ENCODE results near the gene ATRNL1.
"Not testable (repeated sequence)": the region's sequence is repeated elsewhere in the genome, so short reads cannot be mapped to it uniquely, and the experiment has no call there.

The ATRNL1 gene

GRCh38 chr10:115253765-115254164 lies 160.6 kb downstream of the ATRNL1 start:
- not testable (repeated sequence) for DNase-seq

DNA sequence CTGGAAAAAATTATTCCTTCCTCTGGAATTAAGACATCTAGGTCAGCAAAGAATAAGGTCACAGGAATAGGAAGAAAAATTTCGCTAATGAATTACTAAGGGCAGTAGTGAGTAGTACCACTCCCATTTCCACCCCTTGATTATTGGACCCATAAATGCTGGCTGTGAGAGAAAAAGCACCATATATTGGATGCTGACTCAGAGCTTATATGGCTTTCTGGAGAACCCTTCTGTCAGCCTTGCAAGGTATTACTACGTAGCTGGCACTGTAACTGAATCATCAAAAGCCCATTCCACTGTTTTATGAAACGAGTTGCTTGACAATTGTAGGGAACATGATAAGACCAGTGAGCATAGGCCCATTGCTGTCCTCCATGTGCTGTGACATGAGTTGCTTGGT lies 179.3 kb downstream of the ATRNL1 start:
- DNase-seq = no peak

- no peak for DNase-seq
These were observed 185.1 kb downstream of the ATRNL1 start for GRCh38 chr10:115278294-115278693.

DNA sequence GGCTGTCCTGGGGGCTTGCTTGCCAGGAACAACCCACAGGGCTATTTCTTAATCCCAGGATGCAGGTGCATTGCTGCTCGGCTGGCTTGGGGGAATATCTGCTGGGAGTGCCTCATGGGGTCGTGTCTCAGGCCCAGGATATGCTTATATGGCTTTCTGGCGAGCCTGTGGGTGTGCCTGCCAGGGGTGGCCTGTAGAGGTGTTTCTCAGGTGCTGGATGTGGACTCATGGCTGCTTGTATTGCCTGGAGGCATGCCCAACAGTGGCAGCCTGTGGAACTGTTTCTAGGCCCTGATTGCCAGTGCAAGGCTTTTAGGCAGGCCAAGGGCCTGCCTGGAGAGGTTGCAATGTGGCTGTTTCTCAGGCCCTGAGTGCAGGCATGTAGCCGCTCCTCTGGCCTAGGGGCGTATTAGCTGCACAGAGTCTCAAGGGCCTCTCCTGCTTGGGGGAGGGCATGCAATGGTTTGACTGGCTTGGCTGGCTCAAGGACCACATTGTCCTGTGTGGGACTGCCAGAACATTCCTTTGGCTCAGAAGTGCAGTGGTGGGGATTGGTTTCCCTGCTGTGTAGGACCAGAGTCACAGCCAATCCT lies 202.1 kb downstream of the ATRNL1 start:
- DNase-seq = no peak

DNA sequence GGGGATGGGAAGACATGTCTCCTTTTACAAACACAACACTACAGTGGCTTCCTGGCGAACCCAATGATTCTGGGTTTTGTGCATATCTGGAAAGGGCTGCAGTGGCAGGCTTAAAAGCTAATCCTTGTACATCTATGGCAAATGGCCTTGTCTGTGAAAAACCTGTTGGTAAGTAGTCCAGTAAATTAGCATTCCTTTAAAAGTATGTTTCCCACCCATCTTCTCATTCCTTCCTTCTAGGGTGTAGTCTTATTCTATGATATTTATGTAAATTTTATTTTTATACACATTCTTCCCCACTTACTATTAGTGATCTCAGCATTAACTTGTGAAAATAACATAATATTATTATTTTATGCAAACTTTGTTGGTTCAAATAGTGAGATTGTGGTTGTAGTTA lies 206.9 kb downstream of the ATRNL1 start:
- DNase-seq = no peak

- DNase-seq = not testable (repeated sequence)
These were observed 226.5 kb downstream of the ATRNL1 start for GRCh38 chr10:115319669-115320068.

DNA sequence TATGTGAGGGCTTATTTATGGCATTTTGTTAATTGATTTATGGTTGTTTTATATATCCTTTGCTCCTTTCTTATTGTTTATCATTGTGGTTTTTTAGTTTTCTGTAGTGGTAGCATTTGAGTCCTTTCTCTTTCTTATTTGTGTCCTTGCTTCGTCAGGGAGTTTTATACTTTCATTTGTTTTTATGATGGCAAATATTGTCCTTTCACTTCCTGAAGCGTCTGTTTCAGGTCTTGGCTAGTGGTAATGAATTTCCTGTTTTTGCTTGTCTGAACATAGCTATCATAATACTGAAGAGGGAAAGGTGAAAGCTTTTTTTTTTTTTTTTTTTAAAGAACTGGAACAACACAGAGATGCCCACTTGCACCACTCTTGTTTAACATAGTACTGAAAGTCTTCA lies 228.2 kb downstream of the ATRNL1 start:
- DNase-seq = no peak

GRCh38 chr10:115328331-115328730 lies 235.2 kb downstream of the ATRNL1 start:
- no peak for DNase-seq

DNA sequence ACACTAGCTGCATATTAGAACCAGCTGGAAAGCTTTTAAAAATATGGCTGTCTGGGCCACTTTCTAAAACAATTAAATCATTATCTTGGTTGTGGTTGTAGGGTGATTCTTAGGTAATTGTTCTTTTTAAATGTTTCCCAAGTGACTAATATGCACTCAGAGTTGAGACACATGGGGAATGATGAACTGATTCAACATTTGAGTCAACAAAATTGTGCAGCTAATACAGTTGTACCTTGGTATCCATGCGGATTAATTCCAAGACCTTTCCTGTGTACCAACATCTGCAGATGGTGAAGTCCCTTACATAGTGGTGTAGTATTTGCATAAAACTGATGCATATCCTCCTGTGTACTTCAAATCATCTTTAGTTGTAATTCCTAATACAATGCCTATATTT lies 242.2 kb downstream of the ATRNL1 start:
- DNase-seq = no peak

DNA sequence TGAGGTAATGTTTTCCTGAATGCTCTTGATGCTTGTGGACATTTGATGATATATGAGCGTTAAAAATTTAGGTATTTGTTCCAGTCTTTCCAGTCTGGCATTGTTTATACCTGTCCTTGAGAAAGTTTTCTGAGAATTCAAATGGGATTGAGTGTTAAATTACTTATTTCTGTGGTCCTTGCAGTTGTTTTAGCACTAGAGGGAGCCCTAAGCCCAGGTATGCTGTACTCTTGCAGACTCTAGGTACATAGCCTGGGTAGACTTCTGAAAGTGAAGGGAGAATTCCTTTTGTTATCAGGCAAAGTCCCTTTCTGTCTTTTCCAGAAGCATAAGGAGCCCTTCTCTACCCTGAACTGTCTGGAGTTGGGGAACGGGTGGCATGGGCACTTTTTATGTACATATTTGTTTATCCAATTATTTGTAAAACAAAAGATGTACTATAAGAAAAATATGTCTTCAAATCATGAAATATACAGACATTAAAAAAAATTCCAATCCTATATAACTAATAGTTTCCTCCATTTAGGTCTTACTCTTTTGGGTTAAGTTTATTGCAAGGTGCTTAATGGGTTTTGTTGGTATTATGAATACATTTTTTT lies 262.1 kb downstream of the ATRNL1 start:
- DNase-seq = no peak

GRCh38 chr10:115367920-115368319 lies 274.8 kb downstream of the ATRNL1 start:
- not testable (repeated sequence) for DNase-seq

- no peak for DNase-seq
These were observed 285.9 kb downstream of the ATRNL1 start for GRCh38 chr10:115379064-115379463.

DNA sequence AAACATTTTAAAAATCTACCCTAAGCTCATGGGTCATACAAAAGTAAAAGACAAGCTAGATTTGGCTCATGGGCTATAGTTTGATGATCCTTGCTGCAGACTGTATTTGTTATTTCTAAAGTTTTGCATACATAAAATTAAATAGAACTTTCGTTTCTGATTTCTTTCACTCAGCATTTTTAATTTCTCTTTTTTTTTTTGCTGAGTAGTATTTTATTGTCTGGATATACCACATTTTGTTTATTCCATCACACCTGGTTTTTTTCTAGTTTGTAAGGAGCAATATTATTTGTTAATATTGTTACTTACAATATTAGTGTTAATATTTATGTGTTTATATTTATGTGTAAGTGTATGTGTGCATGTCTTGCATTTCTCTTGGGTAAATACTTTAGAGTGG lies 291.5 kb downstream of the ATRNL1 start:
- DNase-seq = no peak

- DNase-seq = no peak
These were observed 297.4 kb downstream of the ATRNL1 start for GRCh38 chr10:115390607-115391006.

DNA sequence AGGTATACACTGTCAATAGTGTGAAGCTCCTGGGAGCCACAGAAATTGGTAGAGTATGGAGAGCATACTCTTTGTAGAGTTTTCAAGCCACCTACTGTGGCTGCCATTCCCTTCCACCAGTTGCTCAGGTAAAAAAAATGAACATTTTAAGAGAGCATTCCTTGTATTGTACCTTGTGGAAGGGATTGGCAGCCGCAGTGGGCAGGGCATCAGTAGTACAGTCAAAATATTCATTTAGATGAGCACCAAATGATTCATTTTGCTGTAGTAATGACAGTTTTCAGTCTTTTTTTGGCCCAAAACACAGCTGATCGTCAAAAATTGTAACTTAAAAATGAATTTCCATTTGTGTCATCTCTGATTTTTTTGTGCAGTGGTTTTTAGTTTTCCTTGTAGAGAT lies 304.9 kb downstream of the ATRNL1 start:
- DNase-seq = no peak

DNA sequence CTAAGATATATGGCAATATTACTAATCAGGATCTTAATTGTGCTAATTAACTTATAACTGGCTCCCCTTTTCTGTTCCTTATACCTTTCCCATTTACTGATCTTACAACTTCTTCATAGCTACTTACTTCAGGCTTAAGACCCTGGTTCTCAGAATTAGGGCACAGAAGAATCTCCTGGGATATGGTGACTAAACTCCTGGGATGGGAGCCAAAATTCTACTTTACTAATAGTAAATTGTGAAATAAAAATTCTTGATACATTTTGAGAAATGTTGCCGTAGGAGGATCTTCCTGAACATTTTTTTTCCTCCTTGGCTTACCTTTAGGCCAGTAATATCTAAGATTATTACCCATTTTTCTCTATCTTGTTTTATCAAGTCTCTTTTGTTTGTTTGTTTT lies 309.5 kb downstream of the ATRNL1 start:
- DNase-seq = no peak

GRCh38 chr10:115405838-115406237 lies 312.7 kb downstream of the ATRNL1 start:
- not testable (repeated sequence) for DNase-seq

GRCh38 chr10:115409347-115409746 lies 316.2 kb downstream of the ATRNL1 start:
- DNase-seq = no peak

GRCh38 chr10:115417585-115418265 lies 324.6 kb downstream of the ATRNL1 start:
- no peak for DNase-seq

- DNase-seq = no peak
These were observed 329.5 kb downstream of the ATRNL1 start for GRCh38 chr10:115422624-115423023.

DNA sequence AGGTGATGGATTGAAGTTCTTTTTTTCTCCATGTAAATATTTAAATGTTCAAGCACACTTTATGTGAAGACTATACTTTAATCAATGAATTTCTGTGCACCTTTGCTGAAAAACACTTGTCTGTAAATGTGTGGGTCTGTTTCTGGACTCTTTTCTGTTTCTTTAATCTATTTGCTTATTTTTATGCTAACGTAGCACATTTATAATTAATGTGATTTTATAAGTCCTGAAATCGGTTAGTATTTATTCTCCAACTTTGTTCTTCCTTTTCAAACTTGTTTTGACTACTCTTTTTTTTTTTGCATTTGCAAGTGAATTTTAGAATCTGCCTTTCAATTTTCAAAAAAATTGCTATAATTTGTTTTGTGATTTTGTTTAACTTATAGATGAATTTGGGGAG lies 334.4 kb downstream of the ATRNL1 start:
- DNase-seq = no peak

GRCh38 chr10:115432188-115432819 lies 339.1 kb downstream of the ATRNL1 start:
- DNase-seq = no peak

DNA sequence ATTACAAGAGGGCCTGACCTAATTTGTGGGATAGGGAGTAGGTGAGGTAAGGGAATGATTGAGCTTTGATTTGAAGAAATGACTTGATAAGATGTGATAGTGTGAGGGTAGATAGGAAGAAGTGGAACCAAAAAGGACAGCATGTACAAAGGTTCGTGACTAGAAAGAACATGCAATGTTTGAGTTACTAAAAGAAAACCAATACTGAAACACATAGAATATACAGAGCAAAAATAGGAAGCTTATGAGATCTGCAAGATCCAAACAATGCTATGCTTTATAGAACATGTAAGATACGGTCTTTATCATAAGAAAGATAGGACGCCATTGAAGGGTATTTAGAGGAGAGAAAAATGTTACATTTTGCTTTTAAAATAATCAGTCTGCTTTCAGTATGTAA lies 343.8 kb downstream of the ATRNL1 start:
- no peak for DNase-seq

GRCh38 chr10:115441907-115442545 lies 348.9 kb downstream of the ATRNL1 start:
- DNase-seq = no peak

All from activated CD4-positive, CD25-positive, alpha-beta regulatory T cell treated with anti-CD3 and anti-CD28 coated beads, Interleukin-2, amount 50 U/mL, for 72 hours (primary cell).